ENCODE data around the gene DBN1.

DBN1 gene

DNA sequence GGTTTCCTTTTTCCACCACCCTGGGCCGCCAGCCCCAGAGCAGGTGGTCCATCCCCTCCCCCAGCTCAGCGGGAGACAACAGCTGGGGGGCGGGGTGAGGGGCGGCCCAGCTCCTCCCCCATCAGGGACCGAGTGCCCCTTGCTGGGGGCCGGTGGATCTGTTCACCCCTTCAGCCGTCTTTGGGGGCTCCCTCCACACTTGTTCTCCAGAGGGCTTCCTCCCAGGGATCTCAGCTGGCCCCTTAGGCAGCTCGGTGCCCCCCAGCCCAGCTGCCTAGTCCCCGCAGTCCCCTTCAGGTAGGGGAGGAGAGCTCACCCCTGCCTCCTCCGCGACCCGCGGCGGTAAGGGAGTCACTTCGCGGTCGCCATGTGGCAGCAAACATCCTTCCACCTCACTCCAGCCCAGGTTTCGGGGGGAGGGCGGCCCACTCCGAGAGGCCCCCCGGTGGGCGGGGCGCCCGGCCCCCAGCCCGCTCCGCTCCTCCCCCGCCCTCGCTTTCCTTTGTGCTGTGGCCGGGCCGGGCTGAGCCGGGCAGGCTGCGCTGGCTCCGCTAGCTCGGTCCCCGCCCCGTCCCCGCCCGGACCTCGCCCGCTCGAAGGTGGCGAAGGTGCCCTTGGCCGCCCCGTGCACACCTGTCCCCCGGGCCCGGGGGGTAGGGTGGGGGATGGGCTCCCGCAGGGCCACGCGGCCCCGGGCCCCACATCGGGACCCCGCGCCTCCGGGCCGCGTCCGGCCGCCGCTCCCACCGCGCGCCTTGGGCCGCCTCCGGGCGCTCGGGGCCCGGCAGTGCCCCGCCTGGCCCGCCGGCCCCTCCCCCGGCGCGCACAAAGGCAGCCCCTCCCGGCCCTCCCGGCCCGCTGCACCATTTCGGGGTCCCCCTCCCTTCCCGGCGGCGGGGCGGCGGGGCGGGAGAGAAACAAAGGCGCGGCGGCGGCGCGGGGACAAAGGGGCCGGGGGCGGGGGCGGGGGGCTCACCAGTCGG, 683 bp downstream of the DBN1 start:
- no peak for DNase-seq

DNA sequence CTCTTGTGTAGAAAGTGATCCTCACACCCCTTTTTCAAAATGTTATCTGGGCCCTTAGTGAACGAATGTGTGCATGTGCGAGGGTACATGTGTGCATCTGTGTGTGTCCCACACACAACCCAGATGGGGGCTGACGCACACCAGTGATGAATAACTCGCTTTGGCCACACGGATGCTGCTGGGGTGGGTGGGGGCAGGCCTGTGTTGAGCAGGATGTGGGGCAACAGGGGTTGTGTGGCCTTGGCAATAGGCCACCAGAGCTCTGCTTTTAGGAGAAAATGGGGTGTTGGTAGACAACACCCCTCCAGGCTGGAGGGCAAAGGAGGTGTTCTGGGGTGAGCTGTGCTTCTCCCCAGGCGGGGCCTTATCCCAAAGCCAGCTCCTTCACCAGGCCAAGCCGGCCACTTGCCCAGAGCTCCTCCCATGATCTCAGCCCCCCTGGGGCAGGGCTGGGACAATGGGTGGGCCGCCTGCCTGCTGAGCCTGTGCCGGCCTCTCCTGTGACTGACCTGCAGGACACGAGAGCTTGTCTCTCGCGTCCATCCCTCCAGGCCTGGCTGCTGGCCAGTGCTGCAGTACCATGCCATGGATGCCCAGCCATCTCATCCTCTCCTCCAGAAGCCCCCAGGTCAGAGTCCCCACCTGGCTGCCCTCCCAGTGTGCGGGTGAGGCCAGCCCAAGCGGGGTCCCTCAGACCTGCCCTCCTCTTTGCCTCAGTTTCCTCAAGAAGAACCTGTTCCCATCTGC, 1.7 kb downstream of the DBN1 start:
- DNase-seq = no peak

DNA sequence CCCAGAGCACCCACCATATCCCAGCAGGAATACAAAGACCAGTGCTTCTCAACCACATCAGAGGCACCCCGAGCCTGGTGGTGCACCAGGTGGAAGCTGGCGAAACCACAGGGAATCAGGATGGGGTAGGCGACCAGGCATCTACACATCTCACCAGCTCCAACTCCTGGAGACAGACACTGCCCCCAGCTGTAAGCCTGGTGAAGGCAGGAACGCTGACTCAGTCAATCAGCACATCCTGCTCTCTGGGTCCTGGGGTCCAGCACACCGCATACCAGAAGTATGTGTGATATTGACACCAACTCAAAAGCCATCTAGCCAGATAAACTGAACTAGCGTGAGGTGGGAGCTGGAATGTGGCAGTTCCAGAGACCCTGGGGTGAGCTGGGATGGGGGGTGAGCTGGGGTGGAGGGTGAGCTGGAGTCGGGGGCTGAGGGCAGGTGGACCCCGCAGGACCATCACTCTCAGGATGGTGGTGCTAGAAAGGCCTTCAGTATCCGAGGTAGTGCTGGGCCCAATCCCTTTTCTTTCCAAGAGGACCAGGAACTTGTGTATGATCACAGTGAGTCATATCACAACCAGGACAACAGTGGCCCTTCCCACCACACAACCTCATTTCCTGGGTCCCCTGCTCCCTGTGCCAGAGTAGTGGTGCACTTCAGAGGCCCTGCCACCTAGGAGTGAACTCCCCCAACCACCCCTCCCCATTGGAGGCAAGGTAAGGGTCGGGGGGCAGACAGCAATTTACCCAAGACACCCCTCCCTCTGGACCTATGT, 2.5 kb downstream of the DBN1 start:
- no peak for DNase-seq

DNA sequence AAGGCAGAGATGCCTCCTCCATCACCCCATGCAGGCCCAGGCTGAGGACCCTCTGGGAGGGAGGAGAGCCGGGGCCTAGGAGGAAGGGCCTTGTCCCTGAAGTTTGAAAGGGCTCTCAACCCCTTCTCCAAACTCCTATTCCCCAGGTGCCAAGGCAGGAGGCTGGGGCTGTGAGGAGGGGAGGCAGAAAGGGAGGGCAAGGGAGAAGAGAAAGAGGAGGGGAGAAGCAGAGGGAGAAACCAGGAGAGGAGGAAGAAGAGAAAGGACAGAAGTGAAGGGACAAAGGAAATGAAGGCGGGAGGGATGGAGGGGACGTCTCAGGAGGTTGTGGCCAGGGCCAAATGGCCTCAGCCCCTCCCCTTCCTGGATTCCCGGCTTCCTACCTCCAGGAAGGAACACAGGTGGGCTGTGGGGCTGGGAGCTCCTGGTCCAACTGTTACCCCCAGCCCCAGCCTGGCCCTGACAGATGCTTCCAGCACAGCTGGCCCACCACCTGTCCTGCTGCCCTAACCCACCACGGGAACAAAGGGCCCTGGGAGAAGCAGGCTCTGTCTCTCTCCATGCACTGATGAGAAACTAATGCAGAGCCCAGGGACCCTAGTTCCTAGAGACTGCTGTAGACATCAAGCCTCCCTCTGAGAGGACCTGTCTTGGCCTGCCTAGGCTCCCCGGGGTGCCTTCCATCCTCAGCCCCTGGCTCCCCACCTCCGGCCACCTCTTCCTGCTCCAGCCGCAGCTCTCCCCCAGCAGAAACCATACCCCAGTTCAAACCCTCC, 3.5 kb downstream of the DBN1 start:
- DNase-seq = no peak

DNA sequence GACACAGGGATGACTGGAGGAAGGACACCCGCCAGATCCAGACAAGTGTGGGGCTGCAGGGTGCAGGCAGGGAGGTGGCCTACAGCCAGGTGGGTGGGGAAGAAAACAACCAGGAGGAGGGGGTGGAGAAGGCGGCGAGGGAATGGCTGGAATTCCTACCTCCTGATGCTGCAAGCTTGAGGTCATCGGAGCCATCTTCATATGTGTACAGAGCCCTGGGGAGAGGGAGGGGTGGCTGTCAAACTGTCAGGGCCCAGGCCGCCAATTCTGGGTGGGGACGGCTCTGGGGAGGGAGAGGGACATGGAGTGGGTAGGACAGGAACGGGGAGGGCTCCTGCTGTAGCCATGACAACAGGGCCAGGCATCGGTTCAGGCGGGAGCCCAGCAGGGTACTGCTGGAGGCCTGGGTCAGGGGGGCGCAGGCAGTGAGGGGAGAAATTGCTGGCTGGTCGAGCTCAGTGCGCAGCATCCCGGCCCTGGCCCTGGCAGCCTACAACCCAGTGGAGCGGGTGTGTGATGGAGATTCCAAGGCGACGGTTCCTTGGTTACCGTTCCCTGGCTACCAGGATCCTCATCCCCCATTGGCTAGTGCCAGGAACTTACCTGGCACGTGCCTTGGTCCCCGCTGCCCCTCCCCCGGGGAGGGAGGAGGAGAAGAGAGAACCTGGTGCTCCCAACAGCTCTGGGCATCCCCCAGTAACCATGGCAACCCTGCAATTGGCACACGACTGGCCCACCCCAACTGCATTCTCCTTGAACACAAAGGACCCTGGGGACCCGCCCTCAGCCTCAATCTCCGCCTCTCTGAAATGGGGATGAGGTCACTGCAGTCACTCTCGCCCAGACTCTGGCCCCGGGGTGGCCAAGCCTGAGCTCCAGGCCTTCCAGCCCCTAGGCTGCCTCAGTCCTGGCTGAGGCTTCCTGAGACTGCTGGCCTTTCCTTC, 4.5 kb downstream of the DBN1 start:
- no peak for DNase-seq

DNA sequence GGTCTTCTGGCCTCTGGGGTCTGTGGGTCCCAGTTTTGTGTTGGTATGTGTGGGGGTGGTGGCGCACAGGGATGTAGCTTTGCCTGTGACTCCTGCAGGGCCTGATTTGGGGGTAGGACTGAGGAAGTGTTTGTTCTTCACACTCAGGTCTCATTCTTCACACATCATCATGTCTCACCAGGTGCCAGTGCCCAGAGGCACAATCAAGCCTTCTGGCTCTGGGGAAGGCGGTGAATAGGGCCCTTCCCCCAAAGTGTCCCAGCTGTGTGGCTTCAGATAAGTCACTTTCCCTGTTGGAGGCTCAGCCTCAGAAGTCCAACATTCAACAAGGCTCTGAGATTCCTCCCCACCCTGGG, 5.1 kb downstream of the DBN1 start:
- no peak for DNase-seq

DNA sequence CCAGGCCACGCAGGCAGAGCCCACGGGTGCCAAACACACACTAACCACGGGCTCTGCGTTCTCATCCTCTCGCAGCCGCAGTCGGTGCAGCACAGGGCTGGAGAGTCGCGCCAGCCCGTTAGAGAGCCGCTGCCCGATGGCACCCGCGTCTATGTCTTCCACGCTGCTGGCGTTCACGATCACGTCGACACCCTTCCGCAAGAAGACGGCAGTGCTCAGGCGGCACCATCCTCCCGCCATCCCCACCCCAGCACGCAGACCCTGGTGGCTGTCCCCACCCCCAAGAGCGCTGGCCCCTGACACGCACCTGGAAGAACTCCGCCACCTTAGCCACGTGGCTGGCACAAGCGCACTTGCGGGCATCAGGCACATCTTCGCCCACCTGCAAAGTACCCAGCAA, 6.0 kb downstream of the DBN1 start:
- DNase-seq = no peak

DNA sequence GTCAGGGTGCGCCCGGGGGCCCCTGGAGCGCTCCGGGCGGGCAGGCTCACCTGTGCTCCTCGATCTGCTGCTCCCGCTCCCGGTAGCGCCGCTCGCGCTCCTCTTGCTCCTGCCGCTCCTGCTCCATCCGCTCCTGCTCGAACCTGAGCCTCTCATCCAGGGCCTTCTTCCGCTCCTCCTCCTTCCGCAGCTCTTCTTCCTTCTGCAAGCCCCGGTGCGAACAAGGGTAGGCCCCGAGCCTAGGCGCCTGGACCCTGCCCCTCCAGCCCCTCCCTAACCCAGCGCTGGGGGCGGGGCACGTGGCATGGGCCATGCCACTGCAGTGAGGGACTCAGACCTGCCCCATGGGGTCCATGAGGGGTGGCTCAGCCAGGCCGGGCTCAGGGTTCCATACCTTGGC, 6.6 kb downstream of the DBN1 start:
- no peak for DNase-seq

DNA sequence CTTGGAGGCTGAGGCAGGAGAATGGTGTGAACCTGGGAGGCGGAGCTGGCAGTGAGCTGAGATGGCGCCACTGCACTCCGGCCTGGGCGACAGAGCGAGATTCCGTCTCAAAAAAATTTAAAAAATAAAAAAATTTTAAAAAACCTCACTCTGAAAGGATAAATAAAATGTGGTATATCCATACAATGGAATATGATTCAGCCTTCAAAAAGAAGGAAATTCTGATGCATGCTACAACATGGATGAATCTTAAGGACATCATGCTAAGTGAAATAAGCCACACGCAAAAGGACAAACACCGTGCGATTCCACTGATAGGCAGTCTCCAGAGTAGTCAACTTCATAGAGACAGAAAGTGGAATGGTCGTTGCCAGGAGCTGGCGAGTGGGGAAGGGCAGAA, 8.4 kb downstream of the DBN1 start:
- DNase-seq = no peak

DNA sequence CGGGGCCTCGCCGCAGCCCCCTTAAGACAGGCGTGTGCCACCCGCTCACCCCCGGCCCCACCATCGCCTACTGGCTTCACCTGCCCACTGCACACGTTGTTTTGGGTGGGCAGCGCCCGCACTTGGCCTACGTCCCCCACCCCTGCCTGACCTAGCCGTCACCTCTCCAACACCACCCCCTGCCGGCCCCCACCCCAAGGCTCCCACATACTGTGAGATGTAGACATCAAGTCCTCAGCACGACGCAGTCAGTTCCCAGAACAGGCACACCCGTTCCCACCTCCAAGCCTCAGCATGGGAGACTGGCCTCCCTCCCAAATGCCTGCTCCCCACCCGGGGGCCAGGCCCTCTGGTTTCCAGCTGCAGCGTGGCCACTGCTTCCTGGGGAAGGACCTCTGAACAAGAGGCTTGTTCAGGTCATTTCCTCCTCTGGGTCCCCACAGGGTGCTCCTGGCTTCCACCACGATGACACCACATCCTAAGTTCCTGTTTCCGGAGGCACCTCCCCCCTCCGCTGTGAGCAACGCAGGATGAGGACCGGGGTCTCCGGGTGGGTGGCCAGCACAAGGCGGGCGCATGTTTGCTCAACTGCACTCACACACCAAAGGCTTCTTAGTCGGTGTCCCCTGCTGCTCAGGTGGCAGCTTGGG, 11.3 kb downstream of the DBN1 start:
- no peak for DNase-seq

DNA sequence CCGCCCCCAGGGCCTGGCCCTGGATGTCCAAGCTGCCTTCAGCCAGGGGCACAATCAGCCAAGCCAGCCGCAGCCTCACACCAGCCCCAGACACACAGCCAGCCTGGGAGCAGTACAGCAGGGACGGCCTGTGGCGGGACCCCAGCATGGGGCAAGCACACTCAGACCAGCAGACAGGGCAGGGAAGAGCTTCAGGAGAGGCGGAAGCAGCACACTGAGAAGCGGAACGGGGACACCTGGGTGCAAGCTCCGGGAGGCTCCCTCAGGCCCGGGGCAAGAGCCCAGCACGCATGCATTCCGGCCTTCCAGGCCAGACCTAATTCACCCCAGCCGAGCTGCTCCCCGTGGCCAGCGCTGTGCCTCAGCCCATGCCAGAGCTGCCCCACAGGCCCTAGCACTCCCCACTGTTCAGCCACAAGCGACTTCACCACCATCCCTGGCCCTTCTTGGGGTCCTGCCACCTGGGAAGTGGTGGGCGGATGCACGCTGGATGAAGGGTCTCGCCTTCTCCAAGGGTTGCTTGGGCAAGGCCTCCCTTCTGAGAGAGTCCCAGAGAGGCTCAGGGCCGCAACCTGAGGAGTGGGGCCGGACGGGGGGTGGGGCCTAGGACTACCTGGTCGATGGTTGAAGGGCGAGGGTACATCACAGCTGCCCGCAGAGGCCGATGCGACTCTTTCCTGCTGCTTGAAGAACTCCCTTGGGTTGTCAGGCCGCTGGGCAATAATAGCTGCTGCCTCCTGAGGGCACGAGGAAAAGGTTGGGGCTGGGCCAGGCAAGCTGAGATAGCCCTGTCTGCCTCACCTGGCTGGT, 13.4 kb downstream of the DBN1 start:
- DNase-seq = no peak

DNA sequence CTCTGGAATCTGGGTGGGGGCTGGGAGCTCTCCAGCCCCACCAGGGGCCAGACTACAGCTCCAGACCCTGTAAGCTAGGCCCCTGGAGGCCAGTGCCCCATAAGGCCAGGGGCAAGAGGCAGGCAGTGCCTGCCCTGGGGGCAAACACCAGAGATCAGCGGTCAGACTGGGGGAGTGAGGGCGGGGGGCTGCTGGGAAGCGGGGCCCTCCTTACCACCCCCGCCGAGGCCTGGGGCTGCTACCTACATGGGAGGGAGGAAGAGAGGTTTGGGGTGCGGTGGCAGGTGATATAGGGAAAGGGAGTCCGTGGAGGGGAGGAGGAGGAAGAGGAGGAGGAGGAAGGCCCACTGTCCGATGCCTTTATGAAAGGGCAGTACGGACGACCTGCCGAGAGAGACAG, 14.1 kb downstream of the DBN1 start:
- no peak for DNase-seq

DNA sequence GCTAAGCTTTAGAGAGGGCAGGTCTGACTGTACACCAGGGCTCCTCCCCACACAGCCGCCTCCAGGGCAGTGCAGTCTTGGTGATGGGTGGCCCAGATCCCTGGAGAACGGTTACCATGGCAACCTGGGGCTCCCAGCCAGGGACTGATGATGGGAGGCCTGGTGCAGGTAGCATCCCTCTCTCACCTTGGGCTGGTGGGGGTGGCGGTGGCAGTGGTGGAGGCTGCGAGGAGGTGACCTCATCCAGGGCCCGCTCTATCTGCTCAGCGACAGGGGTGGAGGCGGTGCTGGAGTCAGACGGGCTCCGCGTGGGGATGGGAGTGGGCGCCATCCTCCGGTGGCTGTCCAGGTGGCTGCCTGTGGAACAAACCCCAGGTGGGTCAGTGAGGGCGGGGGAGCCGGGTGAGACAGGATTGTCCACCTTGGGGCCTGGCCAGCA, 14.5 kb downstream of the DBN1 start:
- no peak for DNase-seq

DNA sequence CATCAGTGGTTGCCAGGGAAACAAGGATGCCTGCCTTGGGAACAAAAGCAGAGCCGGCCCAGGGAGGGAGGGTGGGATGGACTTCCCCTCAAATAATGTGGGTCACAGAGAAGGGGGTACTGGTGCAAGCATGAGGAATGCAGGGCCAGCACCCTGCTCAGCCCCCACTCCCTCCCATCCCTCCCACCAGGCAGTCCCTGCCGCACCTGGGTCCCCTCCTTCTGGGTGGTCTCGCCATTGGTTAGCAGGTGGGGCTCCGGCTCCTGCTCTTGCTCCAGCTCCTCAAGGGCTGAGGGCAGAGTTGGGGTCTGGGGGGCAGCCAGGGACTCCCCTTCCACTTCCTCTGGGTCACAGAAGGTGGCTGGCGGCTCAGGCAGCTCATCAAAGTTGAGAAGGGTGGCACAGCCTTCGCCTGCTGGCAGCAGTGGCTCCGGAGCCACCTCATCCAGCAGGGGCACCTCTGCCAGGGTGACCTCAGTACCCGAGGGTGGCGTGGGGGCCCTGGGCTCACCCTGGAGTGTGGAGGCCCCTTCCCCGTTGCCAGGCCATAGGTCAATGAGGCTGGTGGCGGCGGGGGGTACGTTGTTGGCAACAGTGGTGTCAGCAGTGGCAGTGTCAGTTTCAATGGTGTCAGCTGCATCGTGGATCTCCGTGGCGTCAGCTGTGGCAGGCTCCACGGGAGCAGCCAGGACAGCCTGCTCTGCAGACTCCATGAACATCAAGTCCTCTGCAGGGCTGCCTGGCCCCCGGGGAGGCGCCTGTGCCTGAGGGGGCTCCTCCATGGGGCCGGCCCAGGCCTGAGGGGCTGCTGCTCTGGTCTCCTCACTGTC, 15.4 kb downstream of the DBN1 start:
- DNase-seq = no peak

DNA sequence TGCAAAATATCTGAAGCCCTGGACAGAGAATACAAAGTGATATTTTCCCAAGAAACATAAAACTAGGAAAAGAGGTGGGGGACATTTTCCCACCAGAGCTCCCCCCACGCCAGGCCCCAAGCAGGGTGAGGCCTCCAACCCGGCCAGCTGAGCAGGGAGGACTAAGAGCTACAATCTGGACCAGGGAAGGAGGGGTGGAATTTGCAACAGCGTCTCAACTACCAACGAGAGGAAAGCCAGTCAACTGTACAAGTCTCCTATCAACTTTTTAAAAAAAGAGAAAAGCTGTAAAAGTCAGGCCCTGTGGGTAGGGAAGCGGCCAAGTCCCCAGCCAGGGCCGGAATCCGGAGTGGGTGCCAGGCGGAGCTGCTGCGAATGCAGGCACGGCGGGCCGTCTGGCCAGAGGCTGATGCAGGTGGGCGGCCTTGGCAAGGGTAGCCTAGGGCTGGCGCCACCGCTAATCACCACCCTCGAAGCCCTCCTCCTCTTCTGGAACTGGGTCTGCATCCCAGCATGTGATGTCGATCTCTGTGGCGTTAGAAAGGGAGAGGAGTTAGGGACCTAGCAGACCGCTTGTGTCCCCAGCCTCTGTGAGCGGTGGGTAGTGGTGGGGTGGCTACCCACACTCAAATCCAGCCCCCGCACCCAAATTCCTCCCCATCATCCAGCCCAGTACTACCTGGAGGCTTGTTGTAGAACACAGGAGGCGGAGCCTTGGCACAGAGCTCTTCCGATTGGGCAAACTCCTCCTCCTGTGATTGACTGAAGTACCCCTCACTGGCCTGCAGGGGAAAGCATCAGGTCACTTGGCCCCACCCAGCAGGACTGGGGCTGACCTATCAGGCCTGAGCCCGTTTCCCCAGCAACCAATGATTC, 16.2 kb downstream of the DBN1 start:
- peak; percentile 97 for DNase-seq

DNA sequence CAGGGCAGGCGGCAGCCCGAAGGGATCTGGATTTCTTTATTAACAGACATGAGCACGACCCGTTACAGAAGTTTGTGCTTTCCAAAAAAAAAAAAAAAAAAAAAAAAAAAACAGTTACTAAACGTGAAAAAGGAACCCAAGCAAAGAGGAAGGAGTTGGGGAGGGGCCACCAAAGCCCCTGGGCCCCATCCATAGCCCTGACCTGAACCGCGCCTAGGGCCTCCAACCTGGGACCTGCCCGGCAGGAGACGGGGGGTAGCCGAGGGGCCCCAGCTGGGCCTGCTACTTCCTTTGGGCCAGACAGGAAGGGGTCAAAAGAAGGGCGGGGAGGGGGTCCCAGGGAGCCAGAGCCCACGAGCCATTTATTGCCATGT, 16.9 kb downstream of the DBN1 start:
- DNase-seq = no peak

DNA sequence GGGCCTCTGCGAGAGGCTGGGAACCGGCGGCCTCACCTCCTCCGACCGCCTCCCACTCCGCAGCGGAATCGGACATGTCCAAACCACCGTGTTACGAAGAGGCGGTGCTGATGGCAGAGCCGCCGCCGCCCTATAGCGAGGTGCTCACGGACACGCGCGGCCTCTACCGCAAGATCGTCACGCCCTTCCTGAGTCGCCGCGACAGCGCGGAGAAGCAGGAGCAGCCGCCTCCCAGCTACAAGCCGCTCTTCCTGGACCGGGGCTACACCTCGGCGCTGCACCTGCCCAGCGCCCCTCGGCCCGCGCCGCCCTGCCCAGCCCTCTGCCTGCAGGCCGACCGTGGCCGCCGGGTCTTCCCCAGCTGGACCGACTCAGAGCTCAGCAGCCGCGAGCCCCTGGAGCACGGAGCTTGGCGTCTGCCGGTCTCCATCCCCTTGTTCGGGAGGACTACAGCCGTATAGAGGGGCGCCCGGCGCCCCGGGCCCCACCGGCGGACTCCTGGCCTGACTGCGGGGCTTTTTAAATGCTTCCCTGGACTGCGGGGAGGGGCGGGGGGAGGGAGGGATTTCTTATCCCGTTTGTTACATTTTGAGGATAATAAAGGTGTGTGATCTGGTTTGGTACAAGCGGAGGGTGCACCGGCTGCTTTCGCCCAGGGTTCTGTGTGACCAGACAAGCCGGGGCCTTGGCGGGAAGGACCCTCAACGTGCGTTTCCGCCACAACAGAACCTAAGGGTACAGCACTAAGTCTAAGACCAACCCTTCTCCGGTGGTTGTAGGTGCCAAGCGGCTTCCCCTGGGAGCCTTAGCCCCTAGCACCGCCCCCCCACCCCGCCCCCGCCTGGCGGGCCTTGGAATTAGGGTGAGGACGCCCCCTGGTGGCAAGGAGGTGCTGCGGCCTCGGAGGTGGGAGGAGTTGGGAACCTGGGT, 17.5 kb downstream of the DBN1 start:
- peak; percentile 82 for DNase-seq

All from NCI-H2029 (cell line).